ENCODE results near the gene SNTA1.

SNTA1 gene

DNA sequence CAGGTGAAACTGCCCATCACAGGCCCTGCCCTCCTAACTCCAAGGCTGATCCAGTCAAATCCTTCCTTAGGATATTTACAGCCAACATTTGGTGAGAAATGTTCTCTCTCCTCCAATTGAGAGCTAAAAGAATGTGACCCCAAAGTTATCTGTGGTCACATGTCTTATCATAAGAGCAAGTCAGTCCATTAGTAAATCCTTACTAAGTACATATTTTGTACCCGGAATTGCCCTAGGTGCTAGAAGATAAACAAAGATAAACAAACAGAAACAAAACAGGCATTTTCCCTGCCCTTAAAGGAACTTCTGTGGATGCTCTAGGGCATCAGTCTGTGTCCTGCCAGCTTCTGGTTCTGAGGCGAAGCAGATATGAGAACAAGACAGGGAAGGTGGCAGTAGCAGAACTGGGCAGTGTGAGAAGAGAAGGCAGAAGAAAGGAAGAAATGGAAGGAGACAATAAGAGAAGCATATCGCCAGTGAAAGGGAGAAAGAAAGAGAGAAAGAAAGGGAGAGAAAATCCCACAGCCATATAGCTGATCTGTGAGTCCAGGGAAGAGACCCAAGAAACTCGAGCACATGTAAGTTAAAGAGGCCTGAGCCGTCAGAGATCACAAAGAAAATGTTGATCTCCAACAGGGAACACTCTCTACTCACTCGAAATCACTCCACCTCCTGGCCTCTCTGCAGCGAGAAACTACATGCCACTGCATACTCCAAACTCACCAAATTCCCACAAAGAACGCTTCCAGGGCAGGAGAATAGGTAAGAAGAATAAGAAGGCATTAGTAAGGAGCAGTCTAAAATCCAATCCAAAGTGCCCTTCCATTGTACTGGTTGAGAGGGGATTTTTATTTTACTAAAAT is 83.9 kb downstream of the SNTA1 start:
- Histone ChIP-seq H2AFZ (ENCODE audit: low read length, unreplicated experiment) (no peak overlapping the region), H3K27ac (ENCODE audit: low read depth, low read length) (no peak overlapping the region), H3K36me3 (ENCODE audit: insufficient read depth, low read length) (peaks cover 13% of the 10 kb centered on the region; the same call in 1 of the 2 replicates)

More for the DNA sequence above, 83.9 kb downstream of the SNTA1 start:
- Histone ChIP-seq H3K4me1 (ENCODE audit: control insufficient read depth, insufficient read depth, low read length, unreplicated experiment) (peaks cover 11% of the 10 kb centered on the region), H3K27me3 (ENCODE audit: insufficient read depth, low read length) (no peaks in the 10 kb centered on the region), H3K4me3 (ENCODE audit: low read depth, low read length) (no peak overlapping the region), H3K79me2 (ENCODE audit: control insufficient read depth, insufficient read depth, low read length, unreplicated experiment) (no peaks in the 10 kb centered on the region)

Measured in ACC112 (cell line).